Umbilical cord (tissue), 2 donors: ENCODE measurements around the gene TRIM69. TPM values are rescaled to one million over a fixed set of nuclear protein-coding genes. Genes with fewer than 3 reads are reported as not detected.
"Not testable (repeated sequence)": the region's sequence is repeated elsewhere in the genome, so short reads cannot be mapped to it uniquely, and the experiment has no call there.

Experiments
- DNase-seq: peaks from one replicate; pipeline ENCODE4 v3.0.0-alpha.2; 2015; ENCODE audit warnings: low spot score
- total RNA-seq: library from RNA; depleted of rRNA; stranded (reverse); fragments of >200 nt; gene quantifications from one replicate; pipeline ENCODE4 v1.2.3, GENCODE V29; 2014; ENCODE audit warnings: low replicate concordance; ENCODE audit not compliant: insufficient read depth

TRIM69 gene
- total RNA-seq, 1 donor from 2014 or later: 19.0 TPM

DNA sequence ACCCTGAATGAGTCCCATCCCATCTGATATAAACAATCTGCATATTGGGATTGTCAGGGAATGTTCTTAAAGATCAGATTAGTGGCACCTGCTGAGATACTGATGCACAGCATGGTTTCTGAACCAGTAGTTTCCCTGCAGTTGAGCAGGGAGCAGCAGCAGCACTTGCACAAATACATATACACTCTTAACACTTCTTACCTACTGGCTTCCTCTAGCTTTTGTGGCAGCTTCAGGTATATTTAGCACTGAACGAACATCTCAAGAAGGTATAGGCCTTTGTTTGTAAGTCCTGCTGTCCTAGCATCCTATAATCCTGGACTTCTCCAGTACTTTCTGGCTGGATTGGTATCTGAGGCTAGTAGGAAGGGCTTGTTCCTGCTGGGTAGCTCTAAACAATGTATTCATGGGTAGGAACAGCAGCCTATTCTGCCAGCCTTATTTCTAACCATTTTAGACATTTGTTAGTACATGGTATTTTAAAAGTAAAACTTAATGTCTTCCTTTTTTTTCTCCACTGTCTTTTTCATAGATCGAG, 20.5 kb upstream of the TRIM69 start:
- DNase-seq: no peak

- no peak for DNase-seq
These were observed 19.2 kb upstream of the TRIM69 start for GRCh38 chr15:44716983-44717602.

GRCh38 chr15:44718180-44718926, 18.0 kb upstream of the TRIM69 start:
- no peak for DNase-seq

DNA sequence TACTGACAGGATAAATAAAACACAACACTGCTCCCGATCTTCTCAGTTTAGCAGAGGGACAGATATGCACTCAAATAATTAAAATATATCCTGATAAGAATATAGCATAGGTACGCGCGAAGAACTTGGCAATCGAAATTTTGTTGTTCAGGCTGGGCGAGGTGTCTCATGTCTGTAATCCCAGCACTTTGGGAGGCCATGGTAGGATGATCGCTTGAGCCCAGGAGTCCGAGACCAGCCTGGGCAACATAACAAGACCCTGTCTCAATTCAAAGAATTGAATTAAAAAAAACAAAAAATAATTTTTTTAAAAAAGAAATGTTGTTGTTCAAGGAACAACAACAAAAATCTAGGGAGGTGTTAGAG, 17.4 kb upstream of the TRIM69 start:
- no peak for DNase-seq

GRCh38 chr15:44719293-44719999, 16.9 kb upstream of the TRIM69 start:
- DNase-seq: no peak

- not testable (repeated sequence) for DNase-seq
These were observed 16.3 kb upstream of the TRIM69 start for GRCh38 chr15:44720000-44720435.

GRCh38 chr15:44720460-44721176, 15.7 kb upstream of the TRIM69 start:
- DNase-seq: no peak

- DNase-seq: no peak
These were observed 14.3 kb upstream of the TRIM69 start for GRCh38 chr15:44722011-44722410.

GRCh38 chr15:44726136-44726535, 10.2 kb upstream of the TRIM69 start:
- peak; percentile 15 for DNase-seq

GRCh38 chr15:44726568-44727484, 9.5 kb upstream of the TRIM69 start:
- peak; percentile 84 for DNase-seq

DNA sequence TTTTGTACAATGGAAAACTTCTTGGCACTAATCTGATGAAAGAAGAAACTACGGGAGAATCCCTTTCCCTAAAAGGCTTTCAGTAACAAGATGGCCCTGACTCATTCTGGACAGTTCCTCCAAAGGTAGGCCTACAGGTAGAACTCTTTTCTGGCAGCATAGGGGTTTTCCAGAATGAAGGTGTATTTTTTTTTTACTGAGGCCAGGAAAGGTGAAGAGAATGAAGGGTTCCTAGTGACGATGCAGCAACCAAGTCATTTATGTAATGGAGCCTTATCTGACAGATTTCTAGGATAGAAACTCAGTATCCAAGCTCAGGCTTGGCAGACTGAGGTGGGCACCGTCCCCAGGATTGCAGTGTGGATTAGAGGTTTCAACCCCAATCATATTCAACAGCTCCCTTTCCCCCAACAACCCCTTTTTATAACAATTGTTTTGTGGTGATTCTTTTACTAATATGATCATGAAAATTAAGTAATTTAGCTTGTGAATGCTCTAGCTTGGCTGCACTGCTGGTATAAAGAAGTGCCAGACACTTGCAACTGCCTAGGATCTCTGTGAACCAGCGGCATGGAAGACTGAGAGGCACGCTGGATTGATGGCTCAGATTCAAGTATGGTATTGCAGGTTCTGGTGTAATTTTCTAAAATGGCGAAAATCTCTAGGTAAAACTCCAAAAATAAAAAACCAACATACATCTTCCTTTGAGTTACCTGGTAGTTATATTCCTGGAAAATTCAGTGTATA, 8.7 kb upstream of the TRIM69 start:
- DNase-seq: no peak

- DNase-seq: not testable (repeated sequence)
These were observed 8.1 kb upstream of the TRIM69 start for GRCh38 chr15:44728232-44728575.

- DNase-seq: peak; percentile 100
These were observed 7.5 kb upstream of the TRIM69 start for GRCh38 chr15:44728576-44729407.

DNA sequence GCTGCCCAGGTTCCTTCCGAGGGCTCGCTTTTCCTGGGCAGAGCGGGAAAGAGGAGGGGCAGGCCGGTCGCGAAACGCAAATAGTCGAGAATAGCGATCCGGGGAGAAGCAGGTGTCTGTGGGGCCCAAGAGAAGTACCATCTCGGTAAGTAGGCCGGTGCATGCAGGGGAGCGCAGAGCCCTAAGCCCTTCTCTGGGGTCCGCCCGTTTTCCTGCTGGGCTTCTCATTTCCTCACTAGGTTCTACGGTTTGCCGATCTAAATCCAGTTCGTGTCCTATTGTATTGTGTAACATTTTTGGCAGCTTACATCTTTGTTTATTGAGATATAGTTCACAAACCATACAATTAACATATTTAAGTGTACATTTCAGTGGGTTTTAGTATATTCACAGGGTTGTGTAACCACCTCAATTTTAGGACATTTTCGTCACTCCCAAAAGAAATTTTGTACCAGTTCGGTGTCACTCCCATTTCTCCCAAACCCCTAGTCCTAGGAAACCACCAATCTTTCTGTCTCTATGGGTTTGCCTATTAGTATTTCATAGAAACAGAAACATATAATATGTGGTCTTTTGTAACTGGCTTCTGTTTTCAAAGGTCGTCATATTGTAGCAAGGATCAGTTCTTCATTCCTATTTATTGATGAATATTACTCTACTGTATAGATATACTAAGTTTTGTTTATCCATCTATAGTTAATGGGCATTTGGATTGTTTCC, 6.8 kb upstream of the TRIM69 start:
- no peak for DNase-seq

GRCh38 chr15:44734839-44735481, 1.4 kb upstream of the TRIM69 start:
- DNase-seq: no peak

DNA sequence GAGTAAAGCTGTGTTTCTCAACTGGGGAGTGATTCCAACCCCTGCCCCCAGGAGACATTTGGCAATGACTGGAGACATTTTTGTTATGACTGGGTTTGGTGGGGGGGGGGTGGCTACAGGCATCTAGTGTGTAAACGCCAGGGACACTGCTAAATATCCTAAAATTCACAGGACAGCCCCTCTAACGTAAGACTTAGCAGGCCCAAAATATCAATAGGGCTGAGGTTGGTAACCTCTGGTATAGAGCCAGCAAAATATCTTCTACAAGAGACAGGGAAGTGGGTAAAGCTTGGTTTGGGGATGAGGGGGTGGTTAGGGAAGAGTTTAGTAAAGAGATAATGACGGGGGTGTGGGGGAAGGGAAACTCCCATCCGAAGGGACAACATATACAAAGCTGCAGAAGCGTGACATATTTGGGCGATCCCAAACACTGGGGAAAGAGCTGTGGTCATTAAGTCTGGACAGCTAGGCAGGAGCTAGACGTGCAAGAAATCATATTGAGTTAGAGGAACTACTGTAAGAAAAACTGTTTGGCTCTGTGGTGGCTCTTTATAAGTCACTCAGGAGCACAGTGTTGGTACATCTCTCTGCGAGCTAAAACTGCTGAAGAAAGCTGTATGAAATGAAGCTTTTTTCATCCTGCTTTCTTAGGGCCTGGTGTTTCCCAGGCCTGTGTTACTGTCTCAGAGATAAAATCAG, 697 bp upstream of the TRIM69 start:
- DNase-seq: peak; percentile 22

DNA sequence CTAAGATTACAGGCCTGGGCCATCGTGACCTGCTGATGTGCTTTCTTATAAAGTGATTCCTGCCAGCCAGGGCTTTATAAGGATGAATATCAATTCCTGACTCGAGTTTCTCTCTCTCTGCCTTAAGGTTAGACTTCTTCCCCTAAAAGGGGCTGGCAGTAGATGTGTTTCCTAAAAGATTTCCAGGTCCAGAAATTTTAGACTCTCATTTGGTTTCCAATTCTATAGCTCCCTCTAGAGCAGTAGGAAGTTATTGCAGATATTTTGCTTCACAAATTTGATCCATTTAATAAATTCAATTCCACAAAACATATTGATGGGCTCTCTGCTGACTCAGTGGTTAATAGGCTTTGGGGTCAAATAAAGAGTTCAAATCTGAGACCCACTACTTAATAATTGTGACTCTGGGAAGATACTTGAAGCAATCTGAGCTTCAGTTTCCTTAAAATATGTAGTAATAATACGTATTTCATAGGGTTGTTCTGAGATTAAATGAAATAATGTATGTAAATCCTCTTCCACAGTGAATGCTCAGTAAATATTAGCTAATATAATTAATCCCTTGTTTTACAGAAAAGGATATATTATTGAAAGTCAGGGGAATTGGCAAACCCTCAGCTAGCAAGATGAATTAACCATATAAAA, 2.1 kb downstream of the TRIM69 start:
- DNase-seq: peak; percentile 64
